CD14-positive monocyte (primary cell): ENCODE results near the gene NDUFAB1. TPM values are rescaled to one million over a fixed set of nuclear protein-coding genes. Genes with fewer than 3 reads are reported as not detected.
"Not testable (repeated sequence)": the region's sequence is repeated elsewhere in the genome, so short reads cannot be mapped to it uniquely, and the experiment has no call there.

Source experiments
- DNase-seq, 3 donors: peaks; one replicate each; pipeline ENCODE4 v3.0.0-alpha.2; 2011 to 2022
- H2AFZ ChIP-seq: 2 replicates; pipeline ENCODE4 v1.6.0; 2012; ENCODE audit warnings: mild to moderate bottlenecking, low read depth, low read length, inconsistent platforms; ENCODE audit not compliant: insufficient read depth, poor library complexity, severe bottlenecking
- H3K27ac ChIP-seq, 2 donors: 1 replicate in 1 of 2; 2 replicates in 1 of 2; pipeline ENCODE4 v1.5.1; 2012 to 2013; ENCODE audit warnings: low read length in 2 of 2, control low read depth in 1 of 2, inconsistent platforms in 1 of 2, low read depth in 1 of 2, mild to moderate bottlenecking in 1 of 2
- H3K27me3 ChIP-seq, 2 donors: one replicate each; pipeline versions ENCODE4 v1.6.0 to v1.6.1; 2011 to 2013; ENCODE audit warnings: low read length in 2 of 2; ENCODE audit not compliant: control insufficient read depth in 2 of 2, insufficient read depth in 2 of 2
- H3K36me3 ChIP-seq, 2 donors: replicated peaks in 1 of 2; 1 replicate in 1 of 2; 2 replicates in 1 of 2; pipeline versions ENCODE4 v1.5.1 to v1.6.1; 2012 to 2013; ENCODE audit warnings: low read length in 2 of 2, control low read depth in 1 of 2, inconsistent platforms in 1 of 2, mild to moderate bottlenecking in 1 of 2; ENCODE audit not compliant: insufficient read depth in 2 of 2, control insufficient read depth in 1 of 2
- H3K4me1 ChIP-seq, 2 donors: 1 replicate in 1 of 2; 2 replicates in 1 of 2; pipeline versions ENCODE4 v1.5.1 to v1.6.1; 2012 to 2013; ENCODE audit warnings: low read length in 2 of 2, control low read depth in 1 of 2, inconsistent platforms in 1 of 2, mild to moderate bottlenecking in 1 of 2, moderate library complexity in 1 of 2; ENCODE audit not compliant: insufficient read depth in 2 of 2, control insufficient read depth in 1 of 2
- H3K4me2 ChIP-seq: replicated peaks from 2 replicates; pipeline ENCODE3; 2012; ENCODE audit warnings: low read length, moderate library complexity, mild to moderate bottlenecking; ENCODE audit not compliant: poor library complexity, severe bottlenecking; ENCODE audit errors: extremely low read depth
- H3K4me3 ChIP-seq, 3 experiments: fragments of 200-600 bp in 1 of 3; sonication (generic) in 1 of 3; replicated peaks in 1 of 3; 1 replicate in 2 of 3; 2 replicates in 1 of 3; pipeline ENCODE4 v1.5.1; 2011 to 2013; ENCODE audit warnings: low read length in 3 of 3, mild to moderate bottlenecking in 3 of 3, control low read depth in 2 of 3, low read depth in 2 of 3, inconsistent platforms in 1 of 3, moderate library complexity in 1 of 3
- H3K79me2 ChIP-seq: 2 replicates; pipeline ENCODE4 v1.6.0; 2012; ENCODE audit warnings: mild to moderate bottlenecking, control low read depth, inconsistent platforms, low read length, moderate library complexity; ENCODE audit not compliant: insufficient read depth
- H3K9ac ChIP-seq: 2 replicates; pipeline ENCODE4 v1.6.0; 2017; ENCODE audit warnings: low read length, mild to moderate bottlenecking; ENCODE audit not compliant: insufficient read depth, poor library complexity, severe bottlenecking
- H3K9me3 ChIP-seq, 2 donors: replicated peaks in 1 of 2; 1 replicate in 1 of 2; 2 replicates in 1 of 2; pipeline versions ENCODE4 v1.5.1 to v1.6.1; 2012 to 2013; ENCODE audit warnings: low read length in 2 of 2, control low read depth in 1 of 2; ENCODE audit not compliant: control insufficient read depth in 1 of 2, insufficient read depth in 1 of 2
- H4K20me1 ChIP-seq: 2 replicates; pipeline ENCODE4 v1.6.0; 2012; ENCODE audit warnings: mild to moderate bottlenecking, low read length, control low read depth, moderate library complexity; ENCODE audit not compliant: insufficient read depth
- H3K27ac Mint-ChIP-seq, 7 donors: one replicate each; pipeline ENCODE4 v1.8.0; 2020; ENCODE audit warnings: mild to moderate bottlenecking in 7 of 7, mixed read lengths in 7 of 7, moderate library complexity in 6 of 7, inconsistent platforms in 2 of 7
- H3K27me3 Mint-ChIP-seq, 3 donors: one replicate each; pipeline ENCODE4 v1.8.0; 2021 to 2022; ENCODE audit warnings: low read depth in 3 of 3, mild to moderate bottlenecking in 3 of 3, mixed read lengths in 3 of 3, moderate library complexity in 3 of 3, inconsistent platforms in 1 of 3
- H3K36me3 Mint-ChIP-seq, 2 donors: one replicate each; pipeline ENCODE4 v1.8.0; 2020; ENCODE audit warnings: mixed read lengths in 2 of 2, inconsistent platforms in 1 of 2, mild to moderate bottlenecking in 1 of 2
- H3K4me1 Mint-ChIP-seq: one replicate; pipeline ENCODE4 v1.8.0; 2020; ENCODE audit warnings: mild to moderate bottlenecking, mixed read lengths
- H3K4me3 Mint-ChIP-seq, 2 donors: one replicate each; pipeline ENCODE4 v1.8.0; 2020; ENCODE audit warnings: mild to moderate bottlenecking in 2 of 2, mixed read lengths in 2 of 2, moderate library complexity in 1 of 2
- H3K9me3 Mint-ChIP-seq, 7 donors: one replicate each; pipeline ENCODE4 v1.8.0; 2020 to 2022; ENCODE audit warnings: mixed read lengths in 7 of 7, mild to moderate bottlenecking in 6 of 7, moderate library complexity in 6 of 7, inconsistent platforms in 2 of 7
- CTCF ChIP-seq: fragments of 200-600 bp; IDR thresholded peaks from one replicate; pipeline ENCODE4 v1.8.0; 2022; ENCODE audit warnings: antibody characterized with exemption, mild to moderate bottlenecking
- WGBS: methylation state at CpG from one replicate; pipeline ENCODE4 v1.1.5; 2013; ENCODE audit warnings: missing lambda C conversion rate; ENCODE audit not compliant: insufficient coverage; 5-methylcytosine and 5-hydroxymethylcytosine counted together
- intact Hi-C, 2 donors: fragments of 100-400 bp; cut with micrococcal nuclease; formaldehyde crosslinking; loops; one replicate each; pipeline versions ENCODE4 v1.15.0 to v1.15.1; 2023
- polyA plus RNA-seq, 3 donors: library from polyadenylated mRNA; depleted of rRNA in 1 of 3; unstranded in 2 of 3; stranded (reverse) in 1 of 3; fragments of 300-500 nt in 2 of 3; fragments of >200 nt in 1 of 3; fragmentation: Illumina TruSeq in 2 of 3; gene quantifications; 1 replicate in 2 of 3; 2 replicates in 1 of 3; pipeline ENCODE4 v1.2.3, GENCODE V29; 2012 to 2021

NDUFAB1 gene
- polyA plus RNA-seq, 3 donors = 50.2 to 257 (median 240) TPM

GRCh38 chr16:23544436-23544835 lies 51.7 kb downstream of the NDUFAB1 start:
- H3K36me3 Mint-ChIP-seq = peaks cover 46 to 50% of the 10 kb centered on the region in 2 donors
- DNase-seq = no peak
- no peak overlapping the region for H3K9ac ChIP-seq
- no peak overlapping the region for H3K27ac ChIP-seq
- peaks cover 37 to 61% of the 10 kb centered on the region in 2 donors for H3K36me3 ChIP-seq
- WGBS = 98% methylated on average over 6 of the region's 14 CpGs
- H3K79me2 ChIP-seq = no peaks in the 10 kb centered on the region
- no peak overlapping the region for H3K4me3 ChIP-seq
- H3K27me3 ChIP-seq = no peaks in the 10 kb centered on the region
- no peak overlapping the region for H2AFZ ChIP-seq
- no peak overlapping the region for H3K27ac Mint-ChIP-seq
- no peak for TF ChIP-seq CTCF
- no peaks in the 10 kb centered on the region for H4K20me1 ChIP-seq
- intact Hi-C loops = loop anchor here in 1 of 2 donors (10.0 kb wide), 1 partner anchor 50 kb away; no protein-coding TSS in a partner anchor
- H3K9me3 Mint-ChIP-seq = no peaks in the 10 kb centered on the region
- H3K4me1 Mint-ChIP-seq = no peaks in the 10 kb centered on the region
- H3K4me1 ChIP-seq = no peaks in the 10 kb centered on the region
- no peak overlapping the region for H3K4me3 Mint-ChIP-seq
- H3K9me3 ChIP-seq = no peaks in the 10 kb centered on the region
- H3K27me3 Mint-ChIP-seq = no peaks in the 10 kb centered on the region
- H3K4me2 ChIP-seq = no peak overlapping the region

GRCh38 chr16:23540817-23541178 lies 55.3 kb downstream of the NDUFAB1 start:
- peaks cover 28 to 34% of the 10 kb centered on the region in 2 donors for H3K36me3 Mint-ChIP-seq
- not testable (repeated sequence) for H4K20me1 ChIP-seq, H3K9ac ChIP-seq, H3K9me3 ChIP-seq, H3K4me2 ChIP-seq, DNase-seq, H3K9me3 Mint-ChIP-seq, H3K79me2 ChIP-seq, H3K27ac Mint-ChIP-seq, H2AFZ ChIP-seq, H3K4me3 Mint-ChIP-seq, H3K27me3 Mint-ChIP-seq, H3K4me3 ChIP-seq, H3K27me3 ChIP-seq
- WGBS = 100% methylated on average over 2 of the region's 3 CpGs
- Histone ChIP-seq H3K4me1 (peaks cover 11 to 14% of the 10 kb centered on the region in 2 donors), H3K27ac (peak overlapping the region in 1 of 2 donors; percentile 51), H3K36me3 (peaks cover 21 to 37% of the 10 kb centered on the region in 2 donors)
- H3K4me1 Mint-ChIP-seq = peaks cover 17% of the 10 kb centered on the region
- intact Hi-C loops = loop anchor here in 1 of 2 donors (10.0 kb wide), 1 partner anchor 46 kb away; no protein-coding TSS in a partner anchor
